ENCODE results near the gene PPM1E. TPM values are rescaled to one million over a fixed set of nuclear protein-coding genes. Genes with fewer than 3 reads are reported as not detected.
"Not testable (repeated sequence)": the region's sequence is repeated elsewhere in the genome, so short reads cannot be mapped to it uniquely, and the experiment has no call there.

PPM1E gene
- under 1 TPM; 0.33 to 0.76 (median 0.50) TPM for polyA plus RNA-seq (ENCODE audit: insufficient read depth in 1 of 5, insufficient read length in 5 of 5, low replicate concordance in 1 of 5)
- long read RNA-seq, donor 1, result 0 reads
- long read RNA-seq, donor 2, result 0 reads
- long read RNA-seq, donor 3, full-length matches to known transcripts, result 1 of 1 reads
- long read RNA-seq, donor 3, partial matches to known transcripts, result 0 of 1 reads
- long read RNA-seq, donor 3, other reads (novel, unspliced or antisense), result 0 of 1 reads
- long read RNA-seq, donor 4, result 0 reads
- long read RNA-seq, donor 5, partial matches to known transcripts, result 82 of 116 reads
- long read RNA-seq, donor 5, other reads (novel, unspliced or antisense), result 34 of 116 reads
- long read RNA-seq, donor 6, result 0 reads
- long read RNA-seq, donor 7, partial matches to known transcripts, result 8 of 8 reads
- long read RNA-seq, donor 7, other reads (novel, unspliced or antisense), result 0 of 8 reads
- long read RNA-seq, donor 8, result 0 reads

GRCh38 chr17:58755577-58756245, at the start of gene PPM1E:
Gene PPM1E, plus strand, starts transcription at chr17:58755854.
- DNase-seq, result peak; percentile 55 to 57

DNA sequence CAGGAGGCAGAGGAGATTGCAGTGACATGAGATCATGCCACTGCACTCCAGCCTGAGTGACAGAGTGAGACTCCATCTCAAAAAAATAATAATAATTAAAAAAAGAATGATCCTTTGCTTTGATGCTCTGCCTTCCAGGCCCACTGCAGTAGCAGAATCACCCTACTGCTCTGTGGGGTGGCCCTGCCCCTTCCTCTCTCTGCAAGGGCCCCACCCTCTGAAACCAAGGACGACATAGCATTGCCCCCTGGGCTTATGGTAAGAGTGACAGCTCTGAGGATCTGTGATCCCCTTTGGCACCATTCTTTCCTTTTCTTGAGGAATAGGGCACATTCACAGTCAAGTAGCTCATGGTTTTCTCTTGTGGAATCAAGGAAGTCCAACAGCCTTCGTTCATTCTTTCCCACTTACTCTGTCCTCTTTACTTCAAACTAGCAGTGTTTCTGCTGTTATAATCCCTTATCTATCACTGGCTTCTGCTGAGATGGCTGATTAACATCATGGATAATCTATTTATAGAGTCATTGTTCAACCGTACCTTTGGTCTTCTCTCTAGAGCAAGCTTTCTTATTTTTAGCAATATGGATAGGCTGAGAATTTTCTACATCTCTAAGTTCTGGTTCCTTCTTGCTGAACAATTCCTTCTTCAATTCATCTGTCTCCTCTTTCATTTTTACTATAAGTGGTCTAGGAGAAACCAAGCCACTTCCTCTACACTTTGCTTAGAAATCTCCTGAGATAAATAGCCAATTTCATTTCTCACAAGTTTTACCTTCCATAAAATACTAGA, 49.1 kb upstream of the PPM1E start:
- no peak for DNase-seq

DNA sequence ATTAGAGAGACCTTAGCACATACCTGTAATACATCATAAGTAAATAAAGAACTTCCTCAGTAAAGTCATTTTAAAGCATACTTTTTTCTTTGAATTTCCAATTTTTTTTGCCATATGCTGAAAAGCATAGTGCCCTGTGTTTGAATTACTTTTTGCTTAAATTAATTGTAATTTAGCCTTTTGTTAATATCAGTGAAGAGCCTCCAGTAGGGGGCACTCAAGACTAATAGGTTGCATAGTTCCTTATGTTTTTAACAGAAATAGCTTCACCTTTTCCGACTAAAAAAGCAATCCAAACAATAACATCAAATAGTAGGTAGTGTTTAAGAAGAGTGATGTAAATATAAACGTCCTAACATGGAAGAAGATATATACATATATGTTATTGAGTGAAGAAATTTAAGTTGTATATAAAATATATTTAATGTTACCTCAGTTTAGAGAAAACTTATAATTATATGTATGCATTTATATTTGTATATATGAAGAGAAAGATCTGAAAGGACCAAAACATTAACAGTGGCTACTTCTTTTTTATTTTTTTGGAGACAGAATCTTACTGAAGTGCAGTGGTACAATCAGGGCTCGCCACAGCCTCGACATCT, 44.6 kb upstream of the PPM1E start:
- peak; percentile 16 to 36 for DNase-seq

GRCh38 chr17:58722274-58722673, 33.4 kb upstream of the PPM1E start:
- no peak for DNase-seq

DNA sequence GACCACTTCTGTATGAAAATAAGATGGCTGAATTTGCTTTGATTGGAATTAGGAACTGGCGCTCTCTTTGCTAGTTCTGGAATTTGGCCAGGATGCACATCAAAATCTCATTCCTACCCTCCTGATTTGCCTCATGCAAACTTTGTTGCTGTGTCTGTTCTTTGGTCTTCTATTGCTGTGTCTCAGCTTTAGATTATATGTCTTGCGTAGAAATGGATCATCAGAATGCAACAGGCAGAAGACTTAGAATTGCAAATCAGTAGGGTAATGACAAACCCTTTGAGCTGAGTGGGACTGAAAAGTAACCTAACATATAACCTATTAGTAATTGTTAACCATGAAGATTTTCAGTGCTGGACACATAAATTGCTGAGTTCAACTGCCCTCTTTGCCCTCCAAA, 33.0 kb upstream of the PPM1E start:
- no peak for DNase-seq

DNA sequence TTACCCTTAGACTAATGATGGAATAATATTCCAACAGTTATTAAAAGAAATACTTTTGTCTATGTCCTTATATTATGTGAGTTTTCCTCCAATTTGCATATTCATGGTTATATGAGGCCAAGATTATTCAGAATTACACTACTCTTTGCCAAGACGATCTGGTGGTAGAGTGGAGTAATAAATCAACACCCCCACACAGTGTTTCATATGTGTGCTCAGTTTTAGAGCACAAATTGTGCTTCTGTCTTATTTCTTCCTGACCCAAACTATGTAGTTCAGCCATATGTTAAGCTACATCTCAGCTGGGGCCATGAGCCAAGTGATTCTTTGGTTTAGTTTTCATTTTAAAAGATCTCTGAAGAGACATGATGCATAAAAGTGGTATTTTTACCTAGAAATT, 26.9 kb upstream of the PPM1E start:
- no peak for DNase-seq

DNA sequence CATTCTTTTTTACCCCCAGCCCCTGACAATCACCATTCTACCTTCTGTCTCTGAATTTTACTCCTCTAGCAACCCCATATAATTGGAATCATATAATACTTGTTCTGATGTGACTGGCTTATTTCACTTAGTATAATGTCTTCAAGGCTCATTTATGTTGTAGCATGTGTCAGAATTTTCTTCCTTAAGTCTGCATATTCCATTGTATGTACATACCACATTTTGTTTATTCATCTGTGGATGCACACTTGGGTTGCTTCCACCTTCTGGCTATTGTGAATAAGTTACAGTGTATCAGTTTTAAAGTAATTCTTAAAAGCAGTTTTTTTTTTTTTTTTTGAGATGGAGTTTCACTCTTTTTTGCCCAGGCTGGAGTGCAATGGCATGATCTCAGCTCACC, 24.7 kb upstream of the PPM1E start:
- no peak for DNase-seq

DNA sequence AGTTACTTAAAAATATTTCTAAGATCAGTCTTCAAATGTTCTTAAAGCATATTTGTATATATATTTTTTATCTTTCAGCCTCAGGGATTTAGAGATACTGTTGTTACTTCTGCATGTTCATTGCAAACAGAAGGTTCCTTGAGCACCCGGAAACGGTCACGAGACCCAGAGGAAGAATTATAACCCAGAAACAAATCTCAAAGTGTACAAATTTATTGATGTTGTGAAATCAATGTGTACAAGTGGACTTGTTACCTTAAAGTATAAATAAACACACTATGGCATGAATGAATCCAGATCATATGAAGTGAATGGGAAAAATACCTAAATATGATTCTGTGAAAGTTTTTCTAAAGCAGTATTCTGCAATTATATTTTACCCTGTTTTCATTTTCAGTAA, 21.6 kb upstream of the PPM1E start:
- no peak for DNase-seq

GRCh38 chr17:58734811-58735210, 20.8 kb upstream of the PPM1E start:
- DNase-seq, result no peak

GRCh38 chr17:58741121-58741625, 14.5 kb upstream of the PPM1E start:
- DNase-seq, result no peak

GRCh38 chr17:58747674-58748073, 8.0 kb upstream of the PPM1E start:
- no peak for DNase-seq

- not testable (repeated sequence) for DNase-seq
Observed at GRCh38 chr17:58749627-58750026, 6.0 kb upstream of the PPM1E start.

DNA sequence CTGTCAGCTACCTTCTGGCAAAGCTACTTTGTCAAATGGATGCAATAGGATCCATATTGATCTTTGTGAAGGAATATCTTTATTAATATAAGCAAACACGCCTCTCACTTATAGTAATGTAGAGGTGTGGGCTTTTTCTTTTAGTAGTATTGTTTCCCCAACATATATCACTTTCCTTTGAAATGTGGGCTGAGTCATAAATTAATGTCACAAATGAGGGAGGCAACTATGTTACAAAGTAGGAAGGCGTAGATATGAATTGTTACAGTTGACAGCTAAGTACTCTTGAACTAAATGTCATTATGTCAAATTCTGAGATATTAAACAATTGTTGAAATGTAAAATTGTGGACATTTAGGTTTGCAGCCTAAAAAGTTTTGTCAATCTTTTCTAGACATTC, 2.6 kb upstream of the PPM1E start:
- no peak for DNase-seq

GRCh38 chr17:58755269-58755576, 431 bp upstream of the PPM1E start:
- no peak for DNase-seq

DNA sequence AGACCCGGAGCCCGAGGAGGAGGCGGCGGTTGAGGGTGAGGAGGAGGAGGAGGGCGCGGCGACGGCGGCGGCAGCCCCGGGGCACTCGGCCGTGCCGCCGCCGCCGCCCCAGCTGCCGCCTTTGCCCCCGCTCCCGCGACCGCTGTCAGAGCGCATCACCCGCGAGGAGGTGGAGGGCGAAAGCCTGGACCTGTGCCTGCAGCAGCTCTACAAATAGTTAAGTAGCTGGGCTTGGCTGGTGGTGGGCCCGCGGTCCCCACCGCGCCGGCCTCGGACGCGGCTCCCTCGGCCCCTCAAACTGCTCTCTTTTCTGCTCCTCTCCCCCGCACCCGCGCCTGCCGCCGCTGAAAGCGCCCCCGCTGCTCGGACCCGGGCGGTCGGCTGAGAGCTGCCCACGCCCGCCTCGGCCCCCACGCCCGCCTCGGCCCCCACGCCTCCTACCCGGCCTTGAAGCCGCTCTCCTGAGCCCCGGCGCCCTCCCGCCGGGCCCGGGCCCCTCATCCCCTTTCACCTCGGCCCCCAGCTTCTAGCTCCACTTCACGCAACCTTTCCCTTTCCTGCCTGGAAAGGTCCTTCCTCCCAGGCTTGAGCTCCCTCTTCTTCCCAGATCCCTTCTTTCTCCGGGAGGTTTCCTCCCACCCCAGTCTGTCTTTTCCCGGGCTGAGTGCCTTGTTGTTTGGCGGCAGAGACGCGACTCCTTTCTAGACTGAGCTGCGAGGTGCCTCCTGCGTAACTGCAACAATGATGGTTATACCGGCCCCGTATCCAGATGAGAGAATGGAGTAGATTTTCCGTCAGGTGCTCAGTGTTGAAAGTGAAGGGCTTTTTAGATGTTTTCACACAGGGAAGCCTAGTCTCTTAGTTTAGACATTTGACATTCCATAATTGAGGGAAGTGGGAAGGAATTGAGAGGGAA, 850 bp downstream of the PPM1E start:
- no peak for DNase-seq

DNA sequence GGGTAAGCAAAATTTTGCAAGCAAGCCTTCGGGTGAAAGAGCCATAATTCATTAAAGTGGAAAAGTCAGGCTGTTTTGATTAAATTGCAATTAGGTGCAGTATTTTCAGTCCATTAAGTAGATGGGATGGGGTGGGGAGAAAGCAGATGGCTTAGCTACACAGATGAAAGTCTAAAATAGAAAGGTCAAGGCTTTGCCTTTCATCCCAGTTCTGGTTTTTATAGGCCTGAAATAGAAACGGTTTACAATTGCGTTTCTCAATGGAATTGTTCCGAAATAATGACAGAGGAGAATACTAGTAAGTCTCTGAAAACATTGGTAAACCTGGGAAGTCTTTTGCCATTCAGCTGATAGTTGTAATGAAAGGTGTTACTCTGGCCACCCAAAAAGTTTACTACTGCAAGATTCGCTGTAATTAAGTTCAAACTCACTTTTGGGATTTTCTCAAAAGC, 1.5 kb downstream of the PPM1E start:
- no peak for DNase-seq

DNA sequence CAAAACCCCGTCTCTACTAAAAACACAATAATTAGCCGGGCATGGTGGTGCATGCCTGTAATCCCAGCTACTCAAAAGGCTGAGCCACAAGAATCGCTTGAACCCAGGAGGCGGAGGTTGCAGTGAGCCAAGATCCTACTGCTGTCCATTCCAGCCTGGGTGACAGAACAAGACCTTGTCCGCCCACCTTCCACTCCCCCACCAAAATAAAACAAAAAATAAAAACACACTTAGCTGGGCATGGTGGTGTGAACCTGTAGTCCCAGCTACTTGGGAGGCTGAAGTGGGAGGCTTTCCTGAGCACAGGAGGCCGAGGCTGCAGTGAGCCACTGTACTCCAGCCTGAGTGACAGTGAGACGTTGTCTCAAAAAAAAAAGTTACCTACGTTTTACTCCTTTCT, 3.2 kb downstream of the PPM1E start:
- DNase-seq, result no peak

GRCh38 chr17:58759522-58759921, 3.9 kb downstream of the PPM1E start:
- DNase-seq, result no peak

GRCh38 chr17:58760248-58760647, 4.6 kb downstream of the PPM1E start:
- DNase-seq, result no peak

GRCh38 chr17:58763263-58763662, 7.6 kb downstream of the PPM1E start:
- DNase-seq, result no peak

GRCh38 chr17:58764373-58764772, 8.7 kb downstream of the PPM1E start:
- DNase-seq, result no peak
